ENCODE measurements around the gene SCN7A.

DNA sequence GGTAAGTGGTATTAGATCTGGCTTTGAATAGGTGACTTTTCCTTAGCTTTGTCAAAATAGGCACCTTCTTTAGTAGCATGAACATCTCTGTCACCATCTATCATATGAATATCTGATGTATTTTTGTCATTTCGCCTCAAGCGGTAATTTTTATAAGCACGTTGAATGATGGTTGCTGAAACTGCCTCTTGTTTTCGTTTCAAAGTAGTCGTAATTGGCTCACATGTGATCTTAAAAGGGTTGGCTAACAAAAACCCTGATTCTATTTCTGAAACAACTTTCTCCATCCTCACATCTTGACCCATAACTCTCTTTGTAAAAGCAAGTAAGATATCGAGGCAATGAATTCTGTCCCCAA, 88.5 kb downstream of the SCN7A start:
- TF ChIP-seq POLR2A (IDR thresholded peaks at IDR 0.05; ENCODE audit: low read length) = no peak
- no peak for TF ChIP-seq GATA1 (IDR thresholded peaks at IDR 0.05; ENCODE audit: low read depth, low read length)
